Measurements from ENCODE around the gene DAGLA. TPM values are rescaled to one million over a fixed set of nuclear protein-coding genes. Genes with fewer than 3 reads are reported as not detected.
A peak's percentile ranks its signal among the peaks of the same experiment; 100 is the strongest.

Gene DAGLA
- total and polyA plus RNA-seq, 2 of the 13 experiments (the other 11 are each of a cell fraction or from before 2014, with no cell fraction given), result 2.6 to 3.9 TPM

DNA sequence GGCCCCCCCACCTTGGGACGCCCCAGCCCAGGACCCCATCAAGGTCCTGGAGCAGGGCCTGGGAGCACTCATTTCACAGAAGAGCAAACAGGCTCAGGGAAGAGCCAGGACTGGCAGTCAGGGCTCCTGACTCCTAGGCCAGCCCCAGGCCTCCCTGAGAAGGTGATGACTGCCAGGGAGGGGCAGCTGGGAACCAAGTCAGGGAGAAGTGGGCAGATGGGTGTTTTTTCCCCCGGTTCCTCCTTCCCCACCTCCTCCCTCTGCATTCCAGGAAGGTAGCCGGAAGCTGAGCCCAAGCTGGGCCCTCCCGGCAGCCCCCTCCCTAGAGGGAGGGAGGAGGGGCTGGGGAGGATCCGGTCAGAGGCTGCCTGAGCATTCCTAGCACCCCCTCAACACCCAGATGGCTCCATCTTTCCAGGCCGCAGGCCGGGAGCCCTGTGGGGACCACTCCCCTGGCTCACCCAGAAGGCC lies 91.8 kb downstream of the DAGLA start:
- BruUV-seq (replicated peaks), result no TSS peak
- Histone ChIP-seq H3K79me2 (ENCODE audit: insufficient read depth, low read length) (no peaks in the 10 kb centered on the region), H4K20me1 (ENCODE audit: insufficient read depth, low read length) (no peaks in the 10 kb centered on the region), H3K4me2 (ENCODE audit: low read depth, low read length) (peak overlapping the region; percentile 7; the same call in 1 of the 2 replicates), H3K27me3 (ENCODE audit: control insufficient read depth in 1 of 2, insufficient read depth in 2 of 2, low read length in 2 of 2) (no peaks in the 10 kb centered on the region; a peak in 1 of 5 replicates), H3K36me3 (replicated peaks in 1 of 2; ENCODE audit: control insufficient read depth in 1 of 2, insufficient read depth in 2 of 2, low read length in 2 of 2) (peaks cover 6 to 8% of the 10 kb centered on the region in 2 experiments; a peak in 4 of 5 replicates), H3K27ac (ENCODE audit: extremely low read length, insufficient read depth, low read length) (peak overlapping the region; percentile 4), H3K9ac (ENCODE audit: insufficient read depth, low read depth, low read length) (no peak overlapping the region), H3K4me3 (replicated peaks in 1 of 3; ENCODE audit: insufficient read depth in 1 of 3, low read depth in 2 of 3, low read length in 3 of 3) (no peak overlapping the region), H3K9me3 (ENCODE audit: low read length) (no peaks in the 10 kb centered on the region), H3K4me1 (ENCODE audit: insufficient read depth, low read length) (peaks cover 59% of the 10 kb centered on the region), H2AFZ (ENCODE audit: low read length) (no peak overlapping the region)
- CTCF ChIA-PET (ENCODE audit: low intra/inter-chr PET ratio, low total read pairs), result no interaction called here
- POLR2A ChIA-PET, result interaction anchor here (1.4 to 1.6 kb wide), 2 partner anchors 20 to 23 kb away, joined by 4 to 13 read pairs; partner anchors contain the start of gene TMEM258
- FAIRE-seq (no peak), ATAC-seq (no peak), DNase-seq (ENCODE audit: low spot score) (no peak)
- intact Hi-C loops (cut with micrococcal nuclease; ENCODE audit: unreplicated experiment), result no loop called here
- WGBS (ENCODE audit: low lambda C conversion rate), result 100% methylated on average over 1 of the region's 7 CpGs
- in situ Hi-C loops (cut with HindIII; ENCODE audit: extremely low pct_ligation_motif_present, low pct_unique_long_range_greater_than_20kb), result no loop called here
- TF ChIP-seq, protein P1, sequence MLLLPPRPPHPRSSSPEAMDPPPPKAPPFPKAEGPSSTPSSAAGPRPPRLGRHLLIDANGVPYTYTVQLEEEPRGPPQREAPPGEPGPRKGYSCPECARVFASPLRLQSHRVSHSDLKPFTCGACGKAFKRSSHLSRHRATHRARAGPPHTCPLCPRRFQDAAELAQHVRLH (CRISPR knock-in tag; IDR thresholded peaks at IDR 0.05; ENCODE audit: borderline replicate concordance, low read depth), result no peak
- no peak for TF ChIP-seq SRSF4 (IDR thresholded peaks at IDR 0.05; ENCODE audit: low read depth, low read length, poor library complexity, severe bottlenecking)
- TF ChIP-seq ARNTL (CRISPR knock-in tag; IDR thresholded peaks at IDR 0.05), result no peak
- TF ChIP-seq ZNF263 (CRISPR knock-in tag; IDR thresholded peaks at IDR 0.05), result peak; percentile 71
- TF ChIP-seq TBX2 (CRISPR knock-in tag; IDR thresholded peaks at IDR 0.05; ENCODE audit: borderline replicate concordance), result no peak
- no peak for TF ChIP-seq SOX5 (CRISPR knock-in tag; IDR thresholded peaks at IDR 0.05; ENCODE audit: borderline replicate concordance)
- TF ChIP-seq, protein P2, sequence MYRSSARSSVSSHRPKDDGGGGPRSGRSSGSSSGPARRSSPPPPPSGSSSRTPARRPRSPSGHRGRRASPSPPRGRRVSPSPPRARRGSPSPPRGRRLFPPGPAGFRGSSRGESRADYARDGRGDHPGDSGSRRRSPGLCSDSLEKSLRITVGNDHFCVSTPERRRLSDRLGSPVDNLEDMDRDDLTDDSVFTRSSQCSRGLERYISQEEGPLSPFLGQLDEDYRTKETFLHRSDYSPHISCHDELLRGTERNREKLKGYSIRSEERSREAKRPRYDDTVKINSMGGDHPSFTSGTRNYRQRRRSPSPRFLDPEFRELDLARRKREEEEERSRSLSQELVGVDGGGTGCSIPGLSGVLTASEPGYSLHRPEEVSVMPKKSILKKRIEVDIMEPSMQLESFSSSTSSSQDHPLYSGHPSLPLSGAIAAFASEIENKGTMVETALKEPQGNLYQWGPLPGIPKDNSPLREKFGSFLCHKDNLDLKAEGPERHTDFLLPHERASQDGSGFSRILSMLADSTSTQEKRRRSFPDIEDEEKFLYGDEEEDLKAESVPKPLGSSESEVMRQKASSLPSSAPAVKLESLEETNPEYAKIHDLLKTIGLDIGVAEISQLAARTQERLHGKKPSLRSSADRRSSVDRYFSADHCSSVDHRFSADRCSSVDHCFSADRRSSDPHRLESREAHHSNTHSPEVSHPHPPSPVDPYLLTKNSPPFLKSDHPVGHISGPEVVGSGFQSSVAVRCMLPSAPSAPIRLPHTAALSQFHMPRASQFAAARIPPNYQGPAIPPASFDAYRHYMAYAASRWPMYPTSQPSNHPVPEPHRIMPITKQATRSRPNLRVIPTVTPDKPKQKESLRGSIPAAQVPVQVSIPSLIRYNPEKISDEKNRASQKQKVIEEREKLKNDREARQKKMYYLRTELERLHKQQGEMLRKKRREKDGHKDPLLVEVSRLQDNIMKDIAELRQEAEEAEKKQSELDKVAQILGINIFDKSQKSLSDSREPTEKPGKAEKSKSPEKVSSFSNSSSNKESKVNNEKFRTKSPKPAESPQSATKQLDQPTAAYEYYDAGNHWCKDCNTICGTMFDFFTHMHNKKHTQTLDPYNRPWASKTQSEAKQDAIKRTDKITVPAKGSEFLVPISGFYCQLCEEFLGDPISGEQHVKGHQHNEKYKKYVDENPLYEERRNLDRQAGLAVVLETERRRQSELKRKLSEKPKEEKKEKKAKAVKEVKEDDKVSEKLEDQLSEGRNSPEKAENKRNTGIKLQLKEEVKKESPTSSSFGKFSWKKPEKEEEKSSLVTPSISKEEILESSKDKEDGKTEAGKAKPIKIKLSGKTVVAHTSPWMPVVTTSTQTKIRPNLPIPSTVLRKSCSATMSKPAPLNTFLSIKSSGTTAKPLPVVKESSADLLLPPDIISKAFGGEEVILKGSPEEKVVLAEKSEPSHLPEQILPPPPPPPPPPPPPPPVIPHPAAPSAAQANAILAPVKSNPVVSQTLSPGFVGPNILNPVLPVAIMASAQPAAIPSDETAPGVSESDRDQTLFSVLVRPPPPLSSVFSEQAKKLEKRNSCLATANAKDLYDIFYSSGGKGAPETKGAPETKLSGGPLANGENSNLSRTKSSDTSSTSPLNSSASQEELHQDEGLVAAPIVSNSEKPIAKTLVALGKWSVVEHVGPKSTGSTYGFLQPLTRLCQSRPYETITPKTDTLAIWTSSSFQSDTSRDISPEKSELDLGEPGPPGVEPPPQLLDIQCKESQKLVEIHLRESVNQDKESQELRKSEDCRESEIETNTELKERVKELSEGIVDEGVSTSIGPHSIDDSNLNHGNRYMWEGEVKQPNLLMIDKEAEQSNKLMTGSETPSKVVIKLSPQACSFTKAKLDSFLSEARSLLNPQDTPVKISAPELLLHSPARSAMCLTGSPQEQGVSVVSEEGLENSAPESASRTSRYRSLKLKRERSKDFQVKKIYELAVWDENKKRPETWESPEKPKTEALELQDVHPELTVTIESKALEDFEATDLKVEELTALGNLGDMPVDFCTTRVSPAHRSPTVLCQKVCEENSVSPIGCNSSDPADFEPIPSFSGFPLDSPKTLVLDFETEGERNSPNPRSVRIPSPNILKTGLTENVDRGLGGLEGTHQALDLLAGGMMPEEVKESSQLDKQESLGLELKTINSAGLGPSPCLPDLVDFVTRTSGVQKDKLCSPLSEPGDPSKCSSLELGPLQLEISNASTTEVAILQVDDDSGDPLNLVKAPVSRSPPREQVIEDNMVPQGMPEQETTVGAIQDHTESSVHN (CRISPR knock-in tag; IDR thresholded peaks at IDR 0.05), result no peak
- TF ChIP-seq KDM6A (CRISPR knock-in tag; IDR thresholded peaks at IDR 0.05; ENCODE audit: low read depth), result no peak
- TF ChIP-seq ZNF546 (CRISPR knock-in tag; conservative IDR thresholded peaks at IDR 0.05), result no peak
- peak; percentile 19 for TF ChIP-seq TEAD3 (CRISPR knock-in tag; optimal IDR thresholded peaks at IDR 0.05; ENCODE audit: borderline replicate concordance)
- TF ChIP-seq, protein P3, sequence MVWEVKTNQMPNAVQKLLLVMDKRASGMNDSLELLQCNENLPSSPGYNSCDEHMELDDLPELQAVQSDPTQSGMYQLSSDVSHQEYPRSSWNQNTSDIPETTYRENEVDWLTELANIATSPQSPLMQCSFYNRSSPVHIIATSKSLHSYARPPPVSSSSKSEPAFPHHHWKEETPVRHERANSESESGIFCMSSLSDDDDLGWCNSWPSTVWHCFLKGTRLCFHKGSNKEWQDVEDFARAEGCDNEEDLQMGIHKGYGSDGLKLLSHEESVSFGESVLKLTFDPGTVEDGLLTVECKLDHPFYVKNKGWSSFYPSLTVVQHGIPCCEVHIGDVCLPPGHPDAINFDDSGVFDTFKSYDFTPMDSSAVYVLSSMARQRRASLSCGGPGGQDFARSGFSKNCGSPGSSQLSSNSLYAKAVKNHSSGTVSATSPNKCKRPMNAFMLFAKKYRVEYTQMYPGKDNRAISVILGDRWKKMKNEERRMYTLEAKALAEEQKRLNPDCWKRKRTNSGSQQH (CRISPR knock-in tag; IDR thresholded peaks at IDR 0.05; ENCODE audit: low read depth), result no peak
- TF ChIP-seq, protein P4, sequence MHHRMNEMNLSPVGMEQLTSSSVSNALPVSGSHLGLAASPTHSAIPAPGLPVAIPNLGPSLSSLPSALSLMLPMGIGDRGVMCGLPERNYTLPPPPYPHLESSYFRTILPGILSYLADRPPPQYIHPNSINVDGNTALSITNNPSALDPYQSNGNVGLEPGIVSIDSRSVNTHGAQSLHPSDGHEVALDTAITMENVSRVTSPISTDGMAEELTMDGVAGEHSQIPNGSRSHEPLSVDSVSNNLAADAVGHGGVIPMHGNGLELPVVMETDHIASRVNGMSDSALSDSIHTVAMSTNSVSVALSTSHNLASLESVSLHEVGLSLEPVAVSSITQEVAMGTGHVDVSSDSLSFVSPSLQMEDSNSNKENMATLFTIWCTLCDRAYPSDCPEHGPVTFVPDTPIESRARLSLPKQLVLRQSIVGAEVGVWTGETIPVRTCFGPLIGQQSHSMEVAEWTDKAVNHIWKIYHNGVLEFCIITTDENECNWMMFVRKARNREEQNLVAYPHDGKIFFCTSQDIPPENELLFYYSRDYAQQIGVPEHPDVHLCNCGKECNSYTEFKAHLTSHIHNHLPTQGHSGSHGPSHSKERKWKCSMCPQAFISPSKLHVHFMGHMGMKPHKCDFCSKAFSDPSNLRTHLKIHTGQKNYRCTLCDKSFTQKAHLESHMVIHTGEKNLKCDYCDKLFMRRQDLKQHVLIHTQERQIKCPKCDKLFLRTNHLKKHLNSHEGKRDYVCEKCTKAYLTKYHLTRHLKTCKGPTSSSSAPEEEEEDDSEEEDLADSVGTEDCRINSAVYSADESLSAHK (CRISPR knock-in tag; IDR thresholded peaks at IDR 0.05; ENCODE audit: borderline replicate concordance), result no peak
- no peak for TF ChIP-seq HIVEP1 (CRISPR knock-in tag; IDR thresholded peaks at IDR 0.05)
